Prostate gland (tissue), 2 donors: ENCODE results near the gene PLCB1. TPM values are rescaled to one million over a fixed set of nuclear protein-coding genes. Genes with fewer than 3 reads are reported as not detected.

Experiments used
- DNase-seq: peaks from one replicate; pipeline ENCODE4 v3.0.0-alpha.2; 2019; ENCODE audit warnings: low spot score
- H3K27ac ChIP-seq, 2 donors: fragments of 200-600 bp; sonication (generic); 2 replicates each; pipeline ENCODE4 v1.5.1; 2017 to 2019
- H3K27me3 ChIP-seq: fragments of 200-600 bp; sonication (generic); replicated peaks from 2 replicates; pipeline ENCODE4 v1.5.1; 2019; ENCODE audit not compliant: insufficient read depth
- H3K36me3 ChIP-seq, 2 donors: fragments of 200-600 bp; sonication (generic); 1 replicate in 1 of 2; 2 replicates in 1 of 2; pipeline versions ENCODE4 v1.5.1 to v1.8.1; 2017 to 2019
- H3K4me1 ChIP-seq: fragments of 200-600 bp; sonication (generic); replicated peaks from 2 replicates; pipeline ENCODE4 v1.5.1; 2019
- H3K4me3 ChIP-seq, 2 donors: fragments of 200-600 bp; sonication (generic); 2 replicates each; pipeline ENCODE4 v1.5.1; 2017 to 2019
- H3K9me3 ChIP-seq: fragments of 200-600 bp; sonication (generic); 2 replicates; pipeline ENCODE4 v1.5.1; 2017
- POLR2A ChIP-seq: fragments of 450-650 bp; IDR thresholded peaks from one replicate; pipeline ENCODE4 v1.6.1; 2016; ENCODE audit warnings: antibody characterized with exemption, mild to moderate bottlenecking
- POLR2AphosphoS5 ChIP-seq: sonication (generic); formaldehyde crosslinking; IDR thresholded peaks from one replicate; pipeline ENCODE4 v1.6.1; 2017; ENCODE audit warnings: antibody characterized with exemption
- WGBS: methylation state at CpG from one replicate; pipeline ENCODE4 v1.1.5; 2018; 5-methylcytosine and 5-hydroxymethylcytosine counted together
- intact Hi-C: fragments of 100-400 bp; cut with DNase I; formaldehyde crosslinking; loops from one replicate; pipeline ENCODE4 v1.14.2; 2022
- total RNA-seq, 2 donors: library from RNA; depleted of rRNA; stranded (reverse); fragments of >200 nt; gene quantifications; one replicate each; pipeline ENCODE4 v1.1.0, GENCODE V29; 2016
- TF ChIP-seq, protein P1 (sequence below), 4 experiments: fragments of 200-600 bp in 2 of 4; fragments of 450-650 bp in 2 of 4; sonication (generic) in 2 of 4; IDR thresholded peaks; 1 replicate in 3 of 4; 2 replicates in 1 of 4; pipeline ENCODE4 v1.5.1; 2016 to 2019; ENCODE audit warnings: antibody characterized with exemption in 4 of 4, mild to moderate bottlenecking in 2 of 4, moderate library complexity in 2 of 4

The PLCB1 gene
- total RNA-seq, 2 donors from 2014 or later, result 24.3 to 26.3 TPM

DNA sequence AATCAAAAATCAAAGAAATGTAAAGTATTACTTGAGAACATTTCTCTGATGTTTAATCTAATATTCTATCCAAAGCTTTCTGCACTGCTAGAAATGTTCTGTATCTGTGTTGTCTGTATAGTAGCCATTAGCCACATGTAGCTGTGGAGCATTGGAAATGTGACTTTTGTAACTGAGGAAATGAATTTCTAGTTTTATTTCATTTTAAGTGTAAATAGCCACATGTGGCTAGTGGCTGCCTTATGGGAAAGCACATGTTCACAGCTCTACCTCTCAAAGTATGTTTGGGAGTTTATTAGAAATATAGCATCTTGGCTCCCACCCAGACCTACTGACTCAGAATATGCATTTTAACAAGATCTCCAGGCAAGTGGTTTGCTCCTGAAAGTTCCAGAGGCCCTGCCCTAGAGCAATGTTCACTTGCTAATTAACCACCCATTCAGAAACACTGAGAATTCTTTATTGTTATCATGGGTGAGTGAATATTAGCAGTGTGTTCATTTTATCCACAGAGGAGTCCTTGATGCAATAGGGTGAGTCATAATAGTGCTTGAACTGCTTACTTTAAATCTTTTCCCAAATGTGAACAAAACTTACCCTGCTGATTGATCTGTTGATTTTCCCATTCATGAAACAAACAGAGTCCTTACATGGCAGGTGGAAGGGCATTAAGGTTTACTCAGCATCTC, 282.7 kb downstream of the PLCB1 start:
- H3K27me3 ChIP-seq, result no peaks in the 10 kb centered on the region
- H3K4me3 ChIP-seq, result no peak overlapping the region
- H3K4me1 ChIP-seq, result no peaks in the 10 kb centered on the region
- no peaks in the 10 kb centered on the region for H3K36me3 ChIP-seq
- no peak overlapping the region for H3K27ac ChIP-seq
- no peak for DNase-seq
- no peaks in the 10 kb centered on the region for H3K9me3 ChIP-seq
- intact Hi-C loops, result no loop called here
- TF ChIP-seq POLR2A, result no peak
- TF ChIP-seq POLR2AphosphoS5, result no peak
- TF ChIP-seq, protein P1, sequence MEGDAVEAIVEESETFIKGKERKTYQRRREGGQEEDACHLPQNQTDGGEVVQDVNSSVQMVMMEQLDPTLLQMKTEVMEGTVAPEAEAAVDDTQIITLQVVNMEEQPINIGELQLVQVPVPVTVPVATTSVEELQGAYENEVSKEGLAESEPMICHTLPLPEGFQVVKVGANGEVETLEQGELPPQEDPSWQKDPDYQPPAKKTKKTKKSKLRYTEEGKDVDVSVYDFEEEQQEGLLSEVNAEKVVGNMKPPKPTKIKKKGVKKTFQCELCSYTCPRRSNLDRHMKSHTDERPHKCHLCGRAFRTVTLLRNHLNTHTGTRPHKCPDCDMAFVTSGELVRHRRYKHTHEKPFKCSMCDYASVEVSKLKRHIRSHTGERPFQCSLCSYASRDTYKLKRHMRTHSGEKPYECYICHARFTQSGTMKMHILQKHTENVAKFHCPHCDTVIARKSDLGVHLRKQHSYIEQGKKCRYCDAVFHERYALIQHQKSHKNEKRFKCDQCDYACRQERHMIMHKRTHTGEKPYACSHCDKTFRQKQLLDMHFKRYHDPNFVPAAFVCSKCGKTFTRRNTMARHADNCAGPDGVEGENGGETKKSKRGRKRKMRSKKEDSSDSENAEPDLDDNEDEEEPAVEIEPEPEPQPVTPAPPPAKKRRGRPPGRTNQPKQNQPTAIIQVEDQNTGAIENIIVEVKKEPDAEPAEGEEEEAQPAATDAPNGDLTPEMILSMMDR (IDR thresholded peaks at IDR 0.05), result no peak

DNA sequence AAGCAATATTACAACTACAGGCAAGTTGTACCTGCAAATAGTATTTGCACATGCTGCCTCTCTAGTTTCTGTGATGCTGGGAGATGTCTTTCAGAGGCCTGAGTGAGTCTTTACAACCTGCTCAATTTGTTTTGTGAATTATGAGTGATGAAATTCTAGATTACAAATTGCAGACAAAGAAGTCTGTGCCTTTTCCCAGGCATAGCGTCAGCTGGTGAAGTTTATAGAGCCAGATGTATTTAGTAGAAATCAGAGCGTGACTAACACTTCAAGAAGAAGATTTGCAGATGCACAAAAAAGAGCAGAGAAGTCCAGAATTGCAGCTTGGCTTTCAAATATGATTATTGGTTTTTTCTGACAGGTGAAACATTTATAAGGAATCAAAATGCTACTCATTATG, 289.9 kb downstream of the PLCB1 start:
- WGBS, result 29% methylated on average over 2 of the region's 2 CpGs
- intact Hi-C loops, result no loop called here
- H3K27me3 ChIP-seq, result no peaks in the 10 kb centered on the region
- H3K4me3 ChIP-seq, result no peak overlapping the region
- no peak overlapping the region for H3K27ac ChIP-seq
- no peaks in the 10 kb centered on the region for H3K36me3 ChIP-seq
- TF ChIP-seq POLR2AphosphoS5 (no peak), POLR2A (no peak)
- TF ChIP-seq, protein P1 (IDR thresholded peaks at IDR 0.05), result no peak
- no peak for DNase-seq
- no peaks in the 10 kb centered on the region for H3K9me3 ChIP-seq
- no peaks in the 10 kb centered on the region for H3K4me1 ChIP-seq

DNA sequence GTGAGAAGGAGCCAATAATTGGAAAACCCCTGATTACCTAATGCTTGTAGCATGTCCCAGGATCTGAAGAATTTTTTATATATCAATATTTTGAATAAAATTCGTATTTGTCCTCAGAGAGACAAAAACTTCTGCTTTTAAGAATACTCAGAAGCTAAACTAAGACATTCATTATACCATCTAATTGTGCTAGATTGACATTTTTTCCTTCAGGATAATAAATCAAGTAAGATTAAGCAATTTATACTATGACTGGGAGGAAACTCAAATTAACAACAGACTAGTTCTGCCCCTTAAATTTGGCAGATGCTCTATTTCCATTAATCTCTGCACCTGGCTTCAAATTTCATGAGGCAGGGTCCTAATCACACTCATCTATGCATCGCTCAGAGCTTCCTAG, 291.4 kb downstream of the PLCB1 start:
- intact Hi-C loops, result no loop called here
- 69% methylated on average over 2 of the region's 2 CpGs for WGBS
- no peak overlapping the region for H3K4me3 ChIP-seq
- no peaks in the 10 kb centered on the region for H3K4me1 ChIP-seq
- H3K9me3 ChIP-seq, result no peaks in the 10 kb centered on the region
- no peak for DNase-seq
- H3K36me3 ChIP-seq, result no peaks in the 10 kb centered on the region
- H3K27ac ChIP-seq, result no peak overlapping the region
- TF ChIP-seq POLR2A (no peak), POLR2AphosphoS5 (no peak)
- TF ChIP-seq, protein P1 (IDR thresholded peaks at IDR 0.05), result no peak
- no peaks in the 10 kb centered on the region for H3K27me3 ChIP-seq

DNA sequence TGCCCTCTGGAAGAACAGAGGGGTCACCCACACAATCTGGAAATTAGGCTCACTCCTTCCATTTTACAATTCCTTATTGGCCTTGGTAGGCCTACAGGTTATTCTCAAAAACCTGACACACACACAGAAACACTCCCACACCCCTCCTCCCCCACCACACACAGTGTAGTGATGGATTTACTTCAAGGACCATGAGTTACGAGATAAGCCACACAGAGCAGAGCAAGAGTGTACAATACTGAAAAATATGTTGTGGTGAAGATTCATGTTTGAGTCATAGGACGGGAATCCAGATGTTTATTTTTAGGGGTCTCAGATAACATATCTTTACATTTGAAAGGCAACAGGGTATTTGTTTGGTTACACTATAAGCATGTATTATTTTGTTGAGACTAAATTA, 291.9 kb downstream of the PLCB1 start:
- Histone ChIP-seq H3K27ac (no peak overlapping the region), H3K27me3 (no peaks in the 10 kb centered on the region), H3K4me3 (no peak overlapping the region), H3K9me3 (no peaks in the 10 kb centered on the region), H3K4me1 (no peaks in the 10 kb centered on the region), H3K36me3 (no peaks in the 10 kb centered on the region)
- intact Hi-C loops, result no loop called here
- 94% methylated on average over 2 of the region's 2 CpGs for WGBS
- TF ChIP-seq POLR2AphosphoS5, result no peak
- no peak for TF ChIP-seq POLR2A
- TF ChIP-seq, protein P1 (IDR thresholded peaks at IDR 0.05), result no peak
- DNase-seq, result no peak

DNA sequence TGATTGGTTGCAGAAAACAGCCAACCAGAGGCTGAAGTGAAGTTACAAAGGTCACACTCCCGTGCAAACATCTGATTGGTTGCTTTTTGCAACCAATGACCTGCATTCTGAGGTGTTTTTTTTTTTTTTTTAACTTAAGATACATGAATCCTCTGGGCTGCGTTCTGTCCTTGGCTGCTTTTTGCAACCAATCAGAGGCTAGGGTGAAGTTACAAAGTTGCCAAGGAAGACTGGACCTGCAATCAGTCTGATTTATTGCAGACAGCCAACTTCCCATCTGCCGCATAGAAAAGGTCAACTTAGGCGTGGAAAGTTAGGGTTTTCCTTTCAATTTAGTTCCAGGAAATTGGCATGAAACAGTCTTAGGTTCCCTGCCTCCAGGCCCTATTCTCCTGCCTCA, 292.9 kb downstream of the PLCB1 start:
- Histone ChIP-seq H3K27me3 (no peaks in the 10 kb centered on the region), H3K36me3 (no peaks in the 10 kb centered on the region), H3K27ac (no peak overlapping the region), H3K4me1 (no peaks in the 10 kb centered on the region), H3K4me3 (no peak overlapping the region), H3K9me3 (no peaks in the 10 kb centered on the region)
- 81% methylated on average over 4 of the region's 4 CpGs for WGBS
- intact Hi-C loops, result no loop called here
- no peak for TF ChIP-seq POLR2A
- TF ChIP-seq, protein P1 (IDR thresholded peaks at IDR 0.05), result no peak
- no peak for TF ChIP-seq POLR2AphosphoS5
- no peak for DNase-seq
